K562 (cell line): ENCODE data around the gene SLC26A2. TPM values are rescaled to one million over a fixed set of nuclear protein-coding genes. Genes with fewer than 3 reads are reported as not detected.

ENCODE experiments used
- ARID2 ChIP-seq: fragments of 450-650 bp; IDR thresholded peaks from 2 replicates; pipeline ENCODE4 v1.6.1; 2017; ENCODE audit warnings: antibody characterized with exemption, mild to moderate bottlenecking
- E2F6 ChIP-seq, 2 experiments: IDR thresholded peaks; 2 replicates each; pipeline ENCODE4 v1.6.1; 2011; ENCODE audit warnings: borderline replicate concordance in 1 of 2, control low read depth in 1 of 2, low read depth in 1 of 2, low read length in 1 of 2, mild to moderate bottlenecking in 1 of 2, mixed read lengths in 1 of 2, moderate library complexity in 1 of 2; ENCODE audit not compliant: insufficient read depth in 1 of 2, insufficient read length in 1 of 2, poor library complexity in 1 of 2, severe bottlenecking in 1 of 2; ENCODE audit errors: extremely low read depth in 1 of 2
- FOXM1 ChIP-seq, 2 experiments: fragments of 450-650 bp in 1 of 2; sonication (generic) in 1 of 2; formaldehyde crosslinking in 1 of 2; IDR thresholded peaks; 2 replicates each; pipeline versions ENCODE4 v1.6.1 to v1.9.0; 2017 to 2022; ENCODE audit warnings: low read depth in 2 of 2, mild to moderate bottlenecking in 2 of 2, missing genetic modification reagents in 1 of 2, moderate library complexity in 1 of 2
- GABPB1 ChIP-seq: sonication (generic); formaldehyde crosslinking; IDR thresholded peaks from 2 replicates; pipeline ENCODE4 v1.8.0; 2022; ENCODE audit warnings: mild to moderate bottlenecking, missing genetic modification reagents
- POLR3A ChIP-seq: IDR thresholded peaks from 2 replicates; pipeline ENCODE4 v1.6.1; 2011; ENCODE audit warnings: borderline replicate concordance, mild to moderate bottlenecking, moderate library complexity; ENCODE audit not compliant: insufficient read length, insufficient read depth; ENCODE audit errors: extremely low read depth
- SRSF7 ChIP-seq: fragments of 200-400 bp; formaldehyde crosslinking; optimal IDR thresholded peaks from 2 replicates; pipeline ENCODE3; 2017; ENCODE audit warnings: mild to moderate bottlenecking, low read depth, low read length
- STAG1 ChIP-seq: sonication (generic); formaldehyde crosslinking; IDR thresholded peaks from 2 replicates; pipeline ENCODE4 v1.5.0; 2020; ENCODE audit warnings: missing genetic modification reagents, borderline replicate concordance
- TEAD4 ChIP-seq, 2 experiments: sonication (generic) in 1 of 2; formaldehyde crosslinking in 1 of 2; IDR thresholded peaks; 2 replicates each; pipeline versions ENCODE4 v1.6.1 to v1.8.0; 2012 to 2022; ENCODE audit warnings: borderline replicate concordance in 1 of 2, inconsistent platforms in 1 of 2, low read length in 1 of 2, mild to moderate bottlenecking in 1 of 2, missing genetic modification reagents in 1 of 2
- polyA plus RNA-seq, 8 experiments: library from polyadenylated mRNA; depleted of rRNA in 4 of 8; stranded (reverse) in 5 of 8; unstranded in 3 of 8; fragments of >200 nt; fragmentation: Nextera tagmentation in 2 of 8; fragmentation: Illumina TruSeq in 1 of 8; extraction: Ambion mirVana in 2 of 8; extraction: Trizol in 1 of 8; gene quantifications; 2 replicates each; pipeline versions ENCODE4 v1.2.1 to v1.2.3, GENCODE V29; 2011 to 2014; ENCODE audit warnings: inconsistent platforms in 1 of 8, missing spikeins in 1 of 8
- total RNA-seq, 7 experiments: library from RNA; depleted of rRNA in 6 of 7; stranded (reverse); fragments of >200 nt in 6 of 7; fragmentation: Illumina TruSeq in 2 of 7; extraction: Trizol in 2 of 7; gene quantifications; 2 replicates each; pipeline versions ENCODE4 v1.2.1 to v1.2.3, GENCODE V29; 2011 to 2021; ENCODE audit warnings: low replicate concordance in 1 of 7
- TF ChIP-seq, protein P1 (sequence below), 2 experiments: fragments of 450-650 bp; formaldehyde crosslinking in 1 of 2; IDR thresholded peaks; 2 replicates each; pipeline versions ENCODE4 v1.4.0 to v1.6.1; 2014 to 2020; ENCODE audit warnings: mild to moderate bottlenecking in 2 of 2, borderline replicate concordance in 1 of 2, low read depth in 1 of 2
- TF ChIP-seq, protein P2 (sequence below): fragments of 250-450 bp; sonication (Bioruptor Pico); IDR thresholded peaks from 2 replicates; pipeline ENCODE4 v1.8.0; 2021; ENCODE audit warnings: moderate library complexity, mild to moderate bottlenecking, inconsistent platforms

The SLC26A2 gene
- total and polyA plus RNA-seq, 9 of the 15 experiments (the other 6 are each of a cell fraction or from before 2014, with no cell fraction given), result 1.1 to 6.3 (median 3.6) TPM

DNA sequence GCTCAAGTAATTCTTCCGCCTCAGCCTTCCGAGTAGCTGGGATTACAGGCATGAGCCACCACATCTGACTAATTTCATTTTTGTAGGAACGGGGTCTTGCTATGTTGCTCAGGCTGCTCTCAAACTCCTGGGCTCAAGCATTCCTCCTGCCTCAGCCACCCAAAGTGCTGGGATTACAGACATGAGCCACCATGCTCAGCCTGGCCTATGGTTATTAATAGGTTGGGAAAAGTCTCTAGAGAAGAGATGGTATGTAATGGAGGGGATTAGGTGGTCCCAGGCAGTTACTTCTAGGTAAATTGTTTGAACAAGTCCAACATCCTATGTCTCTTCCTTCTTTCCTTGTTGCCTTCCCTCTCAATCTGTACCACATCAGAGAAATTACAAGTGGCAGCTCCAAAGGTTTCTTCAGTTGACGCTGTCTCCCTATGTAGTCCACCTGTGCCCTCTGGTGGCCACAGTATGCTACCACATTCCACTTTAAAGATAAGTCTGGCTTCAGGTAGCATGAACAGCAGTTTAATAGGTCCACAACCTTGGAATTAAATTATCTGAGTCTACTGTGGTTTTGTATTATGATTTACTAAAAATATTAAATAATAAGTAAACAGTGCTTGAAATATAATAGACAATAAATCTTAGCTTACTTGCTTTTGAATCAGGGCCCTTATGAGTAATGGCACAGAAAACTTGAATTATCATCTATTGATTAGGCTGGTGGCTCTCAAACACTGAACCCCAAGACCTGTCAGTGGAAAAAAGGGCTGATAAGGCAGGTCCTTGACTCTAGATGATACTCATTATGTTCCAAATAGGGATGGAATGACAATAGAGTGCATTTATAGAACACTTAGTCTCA is 30.2 kb downstream of the SLC26A2 start (continued):
- TF ChIP-seq, protein P1, sequence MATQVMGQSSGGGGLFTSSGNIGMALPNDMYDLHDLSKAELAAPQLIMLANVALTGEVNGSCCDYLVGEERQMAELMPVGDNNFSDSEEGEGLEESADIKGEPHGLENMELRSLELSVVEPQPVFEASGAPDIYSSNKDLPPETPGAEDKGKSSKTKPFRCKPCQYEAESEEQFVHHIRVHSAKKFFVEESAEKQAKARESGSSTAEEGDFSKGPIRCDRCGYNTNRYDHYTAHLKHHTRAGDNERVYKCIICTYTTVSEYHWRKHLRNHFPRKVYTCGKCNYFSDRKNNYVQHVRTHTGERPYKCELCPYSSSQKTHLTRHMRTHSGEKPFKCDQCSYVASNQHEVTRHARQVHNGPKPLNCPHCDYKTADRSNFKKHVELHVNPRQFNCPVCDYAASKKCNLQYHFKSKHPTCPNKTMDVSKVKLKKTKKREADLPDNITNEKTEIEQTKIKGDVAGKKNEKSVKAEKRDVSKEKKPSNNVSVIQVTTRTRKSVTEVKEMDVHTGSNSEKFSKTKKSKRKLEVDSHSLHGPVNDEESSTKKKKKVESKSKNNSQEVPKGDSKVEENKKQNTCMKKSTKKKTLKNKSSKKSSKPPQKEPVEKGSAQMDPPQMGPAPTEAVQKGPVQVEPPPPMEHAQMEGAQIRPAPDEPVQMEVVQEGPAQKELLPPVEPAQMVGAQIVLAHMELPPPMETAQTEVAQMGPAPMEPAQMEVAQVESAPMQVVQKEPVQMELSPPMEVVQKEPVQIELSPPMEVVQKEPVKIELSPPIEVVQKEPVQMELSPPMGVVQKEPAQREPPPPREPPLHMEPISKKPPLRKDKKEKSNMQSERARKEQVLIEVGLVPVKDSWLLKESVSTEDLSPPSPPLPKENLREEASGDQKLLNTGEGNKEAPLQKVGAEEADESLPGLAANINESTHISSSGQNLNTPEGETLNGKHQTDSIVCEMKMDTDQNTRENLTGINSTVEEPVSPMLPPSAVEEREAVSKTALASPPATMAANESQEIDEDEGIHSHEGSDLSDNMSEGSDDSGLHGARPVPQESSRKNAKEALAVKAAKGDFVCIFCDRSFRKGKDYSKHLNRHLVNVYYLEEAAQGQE (IDR thresholded peaks at IDR 0.05; ENCODE audit: borderline replicate concordance), result peak; percentile 90
- TF ChIP-seq, protein P1 (CRISPR knock-in tag; IDR thresholded peaks at IDR 0.05; ENCODE audit: low read depth), result no peak
- TF ChIP-seq ARID2 (peak; percentile 70; the same call in 1 of the 2 replicates), SRSF7 (no peak), STAG1 (CRISPR knock-in tag) (peak; percentile 80; the same call in 1 of the 2 replicates), GABPB1 (CRISPR knock-in tag) (0 out of 2 replicates have a peak, but pooled peaks have one; percentile 25), TEAD4 (IDR thresholded peaks at IDR 0.05; ENCODE audit: low read length) (peak; percentile 65), TEAD4 (CRISPR knock-in tag; IDR thresholded peaks at IDR 0.05; ENCODE audit: borderline replicate concordance) (no peak), POLR3A (no peak), FOXM1 (IDR thresholded peaks at IDR 0.05; ENCODE audit: low read depth) (no peak), FOXM1 (CRISPR knock-in tag; IDR thresholded peaks at IDR 0.05; ENCODE audit: low read depth) (no peak), E2F6 (IDR thresholded peaks at IDR 0.05; ENCODE audit: borderline replicate concordance in 1 of 2, extremely low read depth in 1 of 2, insufficient read depth in 1 of 2, insufficient read length in 1 of 2, low read depth in 1 of 2, low read length in 1 of 2, poor library complexity in 1 of 2, severe bottlenecking in 1 of 2) (no peak)
- TF ChIP-seq, protein P2, sequence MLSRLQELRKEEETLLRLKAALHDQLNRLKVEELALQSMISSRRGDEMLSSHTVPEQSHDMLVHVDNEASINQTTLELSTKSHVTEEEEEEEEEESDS (CRISPR knock-in tag), result no peak
